ENCODE data around the gene ADIRF. TPM values are rescaled to one million over a fixed set of nuclear protein-coding genes. Genes with fewer than 3 reads are reported as not detected.
"Not testable (repeated sequence)": the region's sequence is repeated elsewhere in the genome, so short reads cannot be mapped to it uniquely, and the experiment has no call there.

ADIRF gene
- total and polyA plus RNA-seq, 7 experiments from 2014 or later, result 0.56 to 0.64 TPM; not detected in 5

- H3K27ac ChIP-seq (ENCODE audit: low read depth, low read length); H3K4me1 Mint-ChIP-seq; intact Hi-C loops (cut with micrococcal nuclease); H3K4me1 ChIP-seq (ENCODE audit: control insufficient read depth in 2 of 2, insufficient read depth in 2 of 2, low read length in 2 of 2); CTCF ChIA-PET; H3K27me3 ChIP-seq (ENCODE audit: control insufficient read depth in 2 of 2, insufficient read depth in 2 of 2, low read length in 2 of 2); H3K9me3 ChIP-seq (ENCODE audit: control insufficient read depth in 2 of 3, low read length in 3 of 3); ATAC-seq; H3K36me3 Mint-ChIP-seq; H3K9me3 Mint-ChIP-seq; H3K27ac Mint-ChIP-seq; H3K4me3 ChIP-seq (ENCODE audit: low read length); H3K27me3 Mint-ChIP-seq; H3K4me3 Mint-ChIP-seq; POLR2A ChIA-PET; H3K36me3 ChIP-seq (ENCODE audit: control insufficient read depth in 2 of 3, insufficient read depth in 3 of 3, low read length in 3 of 3); DNase-seq: not testable (repeated sequence)
Measured at GRCh38 chr10:87008303-87008702, 40.0 kb downstream of the ADIRF start.

- H3K27me3 Mint-ChIP-seq; H3K27ac ChIP-seq (ENCODE audit: low read depth, low read length); H3K27ac Mint-ChIP-seq; H3K27me3 ChIP-seq (ENCODE audit: control insufficient read depth in 2 of 2, insufficient read depth in 2 of 2, low read length in 2 of 2); H3K9me3 Mint-ChIP-seq; intact Hi-C loops (cut with micrococcal nuclease); H3K4me3 Mint-ChIP-seq; H3K4me1 ChIP-seq (ENCODE audit: control insufficient read depth in 2 of 2, insufficient read depth in 2 of 2, low read length in 2 of 2); DNase-seq; H3K36me3 ChIP-seq (ENCODE audit: control insufficient read depth in 2 of 3, insufficient read depth in 3 of 3, low read length in 3 of 3); H3K4me3 ChIP-seq (ENCODE audit: low read length); CTCF ChIA-PET; H3K36me3 Mint-ChIP-seq; H3K9me3 ChIP-seq (ENCODE audit: control insufficient read depth in 2 of 3, low read length in 3 of 3); H3K4me1 Mint-ChIP-seq; ATAC-seq; POLR2A ChIA-PET: not testable (repeated sequence)
Measured at GRCh38 chr10:87009134-87009696, 40.9 kb downstream of the ADIRF start.

- ATAC-seq; H3K9me3 Mint-ChIP-seq; H3K27ac Mint-ChIP-seq; intact Hi-C loops (cut with micrococcal nuclease); H3K27me3 ChIP-seq (ENCODE audit: control insufficient read depth in 2 of 2, insufficient read depth in 2 of 2, low read length in 2 of 2); H3K4me1 ChIP-seq (ENCODE audit: control insufficient read depth in 2 of 2, insufficient read depth in 2 of 2, low read length in 2 of 2); H3K36me3 ChIP-seq (ENCODE audit: control insufficient read depth in 2 of 3, insufficient read depth in 3 of 3, low read length in 3 of 3); H3K4me3 ChIP-seq (ENCODE audit: low read length); H3K27me3 Mint-ChIP-seq; DNase-seq; H3K4me1 Mint-ChIP-seq; CTCF ChIA-PET; H3K27ac ChIP-seq (ENCODE audit: low read depth, low read length); H3K9me3 ChIP-seq (ENCODE audit: control insufficient read depth in 2 of 3, low read length in 3 of 3); H3K36me3 Mint-ChIP-seq; POLR2A ChIA-PET: not testable (repeated sequence)
- peak overlapping the region in 1 of 10 donors; percentile 44 for H3K4me3 Mint-ChIP-seq
Measured at GRCh38 chr10:87013528-87013927, 45.2 kb downstream of the ADIRF start.

GRCh38 chr10:87014986-87015716, 46.9 kb downstream of the ADIRF start:
- H3K27me3 Mint-ChIP-seq; H3K4me1 Mint-ChIP-seq; H3K27ac ChIP-seq (ENCODE audit: low read depth, low read length); H3K4me3 ChIP-seq (ENCODE audit: low read length); H3K4me1 ChIP-seq (ENCODE audit: control insufficient read depth in 2 of 2, insufficient read depth in 2 of 2, low read length in 2 of 2); H3K36me3 ChIP-seq (ENCODE audit: control insufficient read depth in 2 of 3, insufficient read depth in 3 of 3, low read length in 3 of 3); H3K4me3 Mint-ChIP-seq; CTCF ChIA-PET; H3K27ac Mint-ChIP-seq; H3K9me3 Mint-ChIP-seq; H3K36me3 Mint-ChIP-seq; H3K27me3 ChIP-seq (ENCODE audit: control insufficient read depth in 2 of 2, insufficient read depth in 2 of 2, low read length in 2 of 2); DNase-seq; POLR2A ChIA-PET; intact Hi-C loops (cut with micrococcal nuclease); H3K9me3 ChIP-seq (ENCODE audit: control insufficient read depth in 2 of 3, low read length in 3 of 3); ATAC-seq: not testable (repeated sequence)

- POLR2A ChIA-PET; H3K4me3 ChIP-seq (ENCODE audit: low read length); DNase-seq; H3K9me3 ChIP-seq (ENCODE audit: control insufficient read depth in 2 of 3, low read length in 3 of 3); ATAC-seq; H3K36me3 Mint-ChIP-seq; H3K4me1 ChIP-seq (ENCODE audit: control insufficient read depth in 2 of 2, insufficient read depth in 2 of 2, low read length in 2 of 2); intact Hi-C loops (cut with micrococcal nuclease); H3K36me3 ChIP-seq (ENCODE audit: control insufficient read depth in 2 of 3, insufficient read depth in 3 of 3, low read length in 3 of 3); H3K9me3 Mint-ChIP-seq; H3K27me3 Mint-ChIP-seq; H3K4me3 Mint-ChIP-seq; H3K27ac ChIP-seq (ENCODE audit: low read depth, low read length); H3K4me1 Mint-ChIP-seq; CTCF ChIA-PET; H3K27ac Mint-ChIP-seq; H3K27me3 ChIP-seq (ENCODE audit: control insufficient read depth in 2 of 2, insufficient read depth in 2 of 2, low read length in 2 of 2): not testable (repeated sequence)
Measured at GRCh38 chr10:87018127-87018526, 49.8 kb downstream of the ADIRF start.

GRCh38 chr10:87019066-87019465, 50.8 kb downstream of the ADIRF start:
- ATAC-seq; H3K4me3 ChIP-seq (ENCODE audit: low read length); H3K36me3 ChIP-seq (ENCODE audit: control insufficient read depth in 2 of 3, insufficient read depth in 3 of 3, low read length in 3 of 3); H3K9me3 ChIP-seq (ENCODE audit: control insufficient read depth in 2 of 3, low read length in 3 of 3); H3K4me1 Mint-ChIP-seq; H3K4me3 Mint-ChIP-seq; H3K27ac ChIP-seq (ENCODE audit: low read depth, low read length); H3K4me1 ChIP-seq (ENCODE audit: control insufficient read depth in 2 of 2, insufficient read depth in 2 of 2, low read length in 2 of 2); H3K36me3 Mint-ChIP-seq; DNase-seq; intact Hi-C loops (cut with micrococcal nuclease); H3K9me3 Mint-ChIP-seq; H3K27ac Mint-ChIP-seq; H3K27me3 ChIP-seq (ENCODE audit: control insufficient read depth in 2 of 2, insufficient read depth in 2 of 2, low read length in 2 of 2); POLR2A ChIA-PET; CTCF ChIA-PET; H3K27me3 Mint-ChIP-seq: not testable (repeated sequence)

GRCh38 chr10:87019504-87019903, 51.2 kb downstream of the ADIRF start:
- H3K36me3 ChIP-seq (ENCODE audit: control insufficient read depth in 2 of 3, insufficient read depth in 3 of 3, low read length in 3 of 3); POLR2A ChIA-PET; DNase-seq; H3K27me3 Mint-ChIP-seq; ATAC-seq; H3K4me1 Mint-ChIP-seq; H3K4me3 ChIP-seq (ENCODE audit: low read length); CTCF ChIA-PET; H3K4me3 Mint-ChIP-seq; H3K27ac Mint-ChIP-seq; H3K27ac ChIP-seq (ENCODE audit: low read depth, low read length); intact Hi-C loops (cut with micrococcal nuclease); H3K36me3 Mint-ChIP-seq; H3K4me1 ChIP-seq (ENCODE audit: control insufficient read depth in 2 of 2, insufficient read depth in 2 of 2, low read length in 2 of 2); H3K9me3 Mint-ChIP-seq; H3K27me3 ChIP-seq (ENCODE audit: control insufficient read depth in 2 of 2, insufficient read depth in 2 of 2, low read length in 2 of 2); H3K9me3 ChIP-seq (ENCODE audit: control insufficient read depth in 2 of 3, low read length in 3 of 3): not testable (repeated sequence)
